Measurements from ENCODE around the gene CCL19. TPM values are rescaled to one million over a fixed set of nuclear protein-coding genes. Genes with fewer than 3 reads are reported as not detected.

The CCL19 gene
- total and polyA plus RNA-seq, 2 of the 8 experiments (the other 6 are each of a cell fraction or from before 2014, with no cell fraction given): not detected

DNA sequence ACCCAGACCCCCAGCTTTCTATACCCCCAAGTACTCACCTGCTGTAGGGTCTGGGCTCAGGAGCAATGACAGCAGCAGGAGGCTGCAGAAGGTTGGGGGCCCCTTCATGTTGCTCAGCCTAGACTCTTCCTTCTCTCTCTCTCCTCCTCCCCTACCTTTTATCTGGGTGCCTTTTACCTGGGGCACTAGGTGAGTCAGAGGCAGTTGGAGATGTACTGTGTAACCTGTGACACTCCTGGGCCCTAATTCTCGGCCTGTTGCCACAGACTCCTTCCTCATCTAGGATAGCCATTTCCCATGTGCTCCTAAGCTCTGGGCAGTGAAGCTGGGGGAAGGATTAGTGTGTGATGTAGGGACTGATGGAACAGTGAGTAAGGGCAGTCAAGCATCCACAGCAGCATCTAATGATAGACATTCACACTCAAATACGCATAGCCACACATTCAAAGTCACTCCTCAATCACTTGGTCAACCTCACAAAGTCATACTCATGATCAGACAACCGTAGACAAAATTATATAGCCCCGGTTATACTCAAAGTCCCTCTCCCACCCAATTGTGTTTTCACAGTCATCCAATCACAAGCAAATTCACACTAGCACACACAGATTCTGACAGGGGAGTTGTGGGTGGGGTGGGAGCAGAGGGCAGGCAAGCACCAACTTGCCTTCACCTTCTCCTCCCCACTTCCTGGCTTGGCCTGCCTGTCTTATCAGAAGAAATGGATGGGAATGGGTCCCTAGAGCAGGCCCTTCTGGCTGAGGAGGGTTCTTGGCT is 28.4 kb downstream of the CCL19 start, which contains the start of gene CCL27 (continued):
- TF ChIP-seq NRF1 (IDR thresholded peaks at IDR 0.05; ENCODE audit: low read depth, low read length): no peak
- no peak for TF ChIP-seq CHD2 (IDR thresholded peaks at IDR 0.05; ENCODE audit: low read length)
- no peak for TF ChIP-seq JUN (IDR thresholded peaks at IDR 0.05; ENCODE audit: low read depth, low read length)
- TF ChIP-seq CREB1 (IDR thresholded peaks at IDR 0.05): no peak
- no peak for TF ChIP-seq POLR2A (IDR thresholded peaks at IDR 0.05; ENCODE audit: control extremely low read depth in 1 of 2, low read depth in 2 of 2, low read length in 2 of 2)
- no peak for TF ChIP-seq ASH2L (IDR thresholded peaks at IDR 0.05; ENCODE audit: low read length)
- TF ChIP-seq, protein P1, sequence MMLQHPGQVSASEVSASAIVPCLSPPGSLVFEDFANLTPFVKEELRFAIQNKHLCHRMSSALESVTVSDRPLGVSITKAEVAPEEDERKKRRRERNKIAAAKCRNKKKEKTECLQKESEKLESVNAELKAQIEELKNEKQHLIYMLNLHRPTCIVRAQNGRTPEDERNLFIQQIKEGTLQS (IDR thresholded peaks at IDR 0.05; ENCODE audit: insufficient read depth, low read depth, low read length): no peak
- TF ChIP-seq, protein P2, sequence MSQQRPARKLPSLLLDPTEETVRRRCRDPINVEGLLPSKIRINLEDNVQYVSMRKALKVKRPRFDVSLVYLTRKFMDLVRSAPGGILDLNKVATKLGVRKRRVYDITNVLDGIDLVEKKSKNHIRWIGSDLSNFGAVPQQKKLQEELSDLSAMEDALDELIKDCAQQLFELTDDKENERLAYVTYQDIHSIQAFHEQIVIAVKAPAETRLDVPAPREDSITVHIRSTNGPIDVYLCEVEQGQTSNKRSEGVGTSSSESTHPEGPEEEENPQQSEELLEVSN (IDR thresholded peaks at IDR 0.05): no peak
- TF ChIP-seq, protein P3, sequence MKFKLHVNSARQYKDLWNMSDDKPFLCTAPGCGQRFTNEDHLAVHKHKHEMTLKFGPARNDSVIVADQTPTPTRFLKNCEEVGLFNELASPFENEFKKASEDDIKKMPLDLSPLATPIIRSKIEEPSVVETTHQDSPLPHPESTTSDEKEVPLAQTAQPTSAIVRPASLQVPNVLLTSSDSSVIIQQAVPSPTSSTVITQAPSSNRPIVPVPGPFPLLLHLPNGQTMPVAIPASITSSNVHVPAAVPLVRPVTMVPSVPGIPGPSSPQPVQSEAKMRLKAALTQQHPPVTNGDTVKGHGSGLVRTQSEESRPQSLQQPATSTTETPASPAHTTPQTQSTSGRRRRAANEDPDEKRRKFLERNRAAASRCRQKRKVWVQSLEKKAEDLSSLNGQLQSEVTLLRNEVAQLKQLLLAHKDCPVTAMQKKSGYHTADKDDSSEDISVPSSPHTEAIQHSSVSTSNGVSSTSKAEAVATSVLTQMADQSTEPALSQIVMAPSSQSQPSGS (IDR thresholded peaks at IDR 0.05; ENCODE audit: low read length): no peak
